ENCODE measurements around the gene TMEM187.

The TMEM187 gene

GRCh38 chrX:153955228-153955732 is 17.3 kb upstream of the TMEM187 start:
- DNase-seq = no peak

- no peak for DNase-seq
Observed at GRCh38 chrX:153956044-153956907, 16.3 kb upstream of the TMEM187 start.

GRCh38 chrX:153957224-153957623 is 15.3 kb upstream of the TMEM187 start:
- DNase-seq = no peak

- no peak for DNase-seq
Observed at GRCh38 chrX:153958605-153959004, 13.9 kb upstream of the TMEM187 start.

GRCh38 chrX:153959649-153960048 is 12.9 kb upstream of the TMEM187 start:
- no peak for DNase-seq

GRCh38 chrX:153960077-153960476 is 12.5 kb upstream of the TMEM187 start:
- DNase-seq = no peak

GRCh38 chrX:153960786-153961185 is 11.8 kb upstream of the TMEM187 start:
- DNase-seq = no peak

- no peak for DNase-seq
Observed at GRCh38 chrX:153961292-153961691, 11.3 kb upstream of the TMEM187 start.

- DNase-seq = no peak
Observed at GRCh38 chrX:153963546-153963945, 9.0 kb upstream of the TMEM187 start.

- no peak for DNase-seq
Observed at GRCh38 chrX:153964105-153964504, 8.4 kb upstream of the TMEM187 start.

- DNase-seq = no peak
Observed at GRCh38 chrX:153965406-153965805, 7.1 kb upstream of the TMEM187 start.

GRCh38 chrX:153966283-153966688 is 6.3 kb upstream of the TMEM187 start:
- no peak for DNase-seq

GRCh38 chrX:153966841-153967535 is 5.6 kb upstream of the TMEM187 start:
- DNase-seq = no peak

- peak; percentile 61 for DNase-seq
Observed at GRCh38 chrX:153967536-153968224, 4.9 kb upstream of the TMEM187 start.

GRCh38 chrX:153968255-153968654 is 4.3 kb upstream of the TMEM187 start:
- no peak for DNase-seq

- peak; percentile 45 for DNase-seq
Observed at GRCh38 chrX:153968754-153969124, 3.8 kb upstream of the TMEM187 start.

GRCh38 chrX:153969125-153969903 is 3.2 kb upstream of the TMEM187 start:
- DNase-seq = no peak

- DNase-seq = no peak
Observed at GRCh38 chrX:153969904-153970356, 2.6 kb upstream of the TMEM187 start.

- DNase-seq = peak; percentile 51
Observed at GRCh38 chrX:153970357-153971123, 2.0 kb upstream of the TMEM187 start.

- DNase-seq = peak; percentile 90
Observed at GRCh38 chrX:153971124-153971449, 1.5 kb upstream of the TMEM187 start.

- peak; percentile 93 for DNase-seq
Observed at GRCh38 chrX:153971450-153972367, 845 bp upstream of the TMEM187 start, which contains the start of gene HCFC1. Gene HCFC1, minus strand, starts transcription at chrX:153971818. Its CDS starts 978 bp downstream, at chrX:153970840.
